K562 (cell line): Measurements from ENCODE around the gene DYNC1H1. TPM values are rescaled to one million over a fixed set of nuclear protein-coding genes. Genes with fewer than 3 reads are reported as not detected.

Experiments used
- BRD9 ChIP-seq: fragments of 450-650 bp; IDR thresholded peaks from 2 replicates; pipeline ENCODE4 v1.6.1; 2018; ENCODE audit warnings: low read depth; ENCODE audit not compliant: partially characterized antibody
- C11orf30 ChIP-seq: fragments of 450-650 bp; IDR thresholded peaks from 2 replicates; pipeline ENCODE4 v1.6.1; 2016; ENCODE audit warnings: low read depth, mild to moderate bottlenecking
- CCAR2 ChIP-seq: fragments of 200-400 bp; formaldehyde crosslinking; IDR thresholded peaks from 2 replicates; pipeline ENCODE4 v1.6.1; 2017; ENCODE audit warnings: mild to moderate bottlenecking, low read depth, low read length
- ETV5 ChIP-seq: sonication (generic); formaldehyde crosslinking; IDR thresholded peaks from 2 replicates; pipeline ENCODE4 v1.4.0; 2020; ENCODE audit warnings: low read depth, mild to moderate bottlenecking, missing genetic modification reagents
- L3MBTL2 ChIP-seq: fragments of 450-650 bp; IDR thresholded peaks from 2 replicates; pipeline ENCODE4 v1.6.1; 2016; ENCODE audit warnings: mild to moderate bottlenecking, moderate library complexity
- LCOR ChIP-seq: sonication (generic); formaldehyde crosslinking; IDR thresholded peaks from 2 replicates; pipeline ENCODE4 v1.8.0; 2022; ENCODE audit warnings: mild to moderate bottlenecking, missing genetic modification reagents
- MTF1 ChIP-seq: fragments of 250-450 bp; sonication (Bioruptor Pico); IDR thresholded peaks from 2 replicates; pipeline ENCODE4 v1.9.0; 2021; ENCODE audit warnings: moderate library complexity, mild to moderate bottlenecking, inconsistent platforms, borderline replicate concordance
- NFATC3 ChIP-seq: fragments of 450-650 bp; IDR thresholded peaks from 2 replicates; pipeline ENCODE4 v1.6.1; 2017; ENCODE audit warnings: mild to moderate bottlenecking
- PHF20 ChIP-seq: fragments of 450-650 bp; IDR thresholded peaks from 2 replicates; pipeline ENCODE4 v1.6.1; 2018; ENCODE audit not compliant: partially characterized antibody
- PPARD ChIP-seq: fragments of 250-450 bp; sonication (Bioruptor Pico); IDR thresholded peaks from 2 replicates; pipeline ENCODE4 v1.8.0; 2022; ENCODE audit warnings: inconsistent platforms, mild to moderate bottlenecking, moderate library complexity
- SMARCE1 ChIP-seq: fragments of 450-650 bp; IDR thresholded peaks from 2 replicates; pipeline ENCODE4 v1.7.1; 2016; ENCODE audit warnings: mild to moderate bottlenecking
- TGIF2 ChIP-seq: sonication (generic); formaldehyde crosslinking; IDR thresholded peaks from 2 replicates; pipeline ENCODE4 v1.8.1; 2022; ENCODE audit warnings: mild to moderate bottlenecking, missing genetic modification reagents, moderate library complexity
- ZBTB1 ChIP-seq: sonication (generic); formaldehyde crosslinking; IDR thresholded peaks from 2 replicates; pipeline ENCODE4 v1.8.1; 2023; ENCODE audit warnings: missing genetic modification reagents, low read depth, mild to moderate bottlenecking, borderline replicate concordance
- ZFX ChIP-seq: sonication (generic); formaldehyde crosslinking; IDR thresholded peaks from 2 replicates; pipeline ENCODE4 v1.8.0; 2022; ENCODE audit warnings: mild to moderate bottlenecking, missing genetic modification reagents, moderate library complexity
- ZKSCAN3 ChIP-seq: fragments of 250-450 bp; sonication (Bioruptor Pico); IDR thresholded peaks from 2 replicates; pipeline ENCODE4 v1.4.0; 2020
- ZNF24 ChIP-seq: fragments of 450-650 bp; IDR thresholded peaks from 2 replicates; pipeline ENCODE4 v1.6.1; 2016
- ZNF253 ChIP-seq: fragments of 250-450 bp; sonication (Bioruptor Pico); conservative IDR thresholded peaks from 2 replicates; pipeline ENCODE4 v1.6.1; 2021; ENCODE audit warnings: mild to moderate bottlenecking
- ZNF830 ChIP-seq: fragments of 250-450 bp; sonication (Bioruptor Pico); IDR thresholded peaks from 2 replicates; pipeline ENCODE4 v1.5.0; 2021; ENCODE audit warnings: mild to moderate bottlenecking
- polyA plus RNA-seq, 8 experiments: library from polyadenylated mRNA; depleted of rRNA in 4 of 8; stranded (reverse) in 5 of 8; unstranded in 3 of 8; fragments of >200 nt; fragmentation: Nextera tagmentation in 2 of 8; fragmentation: Illumina TruSeq in 1 of 8; extraction: Ambion mirVana in 2 of 8; extraction: Trizol in 1 of 8; gene quantifications; 2 replicates each; pipeline versions ENCODE4 v1.2.1 to v1.2.3, GENCODE V29; 2011 to 2014; ENCODE audit warnings: inconsistent platforms in 1 of 8, missing spikeins in 1 of 8
- total RNA-seq, 7 experiments: library from RNA; depleted of rRNA in 6 of 7; stranded (reverse); fragments of >200 nt in 6 of 7; fragmentation: Illumina TruSeq in 2 of 7; extraction: Trizol in 2 of 7; gene quantifications; 2 replicates each; pipeline versions ENCODE4 v1.2.1 to v1.2.3, GENCODE V29; 2011 to 2021; ENCODE audit warnings: low replicate concordance in 1 of 7
- TF ChIP-seq, protein P1 (sequence below): sonication (generic); formaldehyde crosslinking; IDR thresholded peaks from 2 replicates; pipeline ENCODE4 v1.8.1; 2023; ENCODE audit warnings: mild to moderate bottlenecking, missing genetic modification reagents
- TF ChIP-seq, protein P2 (sequence below): fragments of 250-450 bp; sonication (Bioruptor Pico); IDR thresholded peaks from 2 replicates; pipeline ENCODE4 v1.5.0; 2021
- TF ChIP-seq, protein P3 (sequence below): fragments of 250-450 bp; sonication (Bioruptor Pico); IDR thresholded peaks from 2 replicates; pipeline ENCODE4 v1.4.0; 2020; ENCODE audit warnings: mild to moderate bottlenecking, moderate library complexity, borderline replicate concordance
- TF ChIP-seq, protein P4 (sequence below), 2 experiments: fragments of 150-350 bp in 1 of 2; IDR thresholded peaks; 2 replicates each; pipeline ENCODE4 v1.6.1; 2012 to 2016; ENCODE audit warnings: low read depth in 2 of 2, low read length in 2 of 2, mild to moderate bottlenecking in 1 of 2, moderate library complexity in 1 of 2

The DYNC1H1 gene
- total and polyA plus RNA-seq, 9 of the 15 experiments (the other 6 are each of a cell fraction or from before 2014, with no cell fraction given): 31.9 to 335 (median 115) TPM

DNA sequence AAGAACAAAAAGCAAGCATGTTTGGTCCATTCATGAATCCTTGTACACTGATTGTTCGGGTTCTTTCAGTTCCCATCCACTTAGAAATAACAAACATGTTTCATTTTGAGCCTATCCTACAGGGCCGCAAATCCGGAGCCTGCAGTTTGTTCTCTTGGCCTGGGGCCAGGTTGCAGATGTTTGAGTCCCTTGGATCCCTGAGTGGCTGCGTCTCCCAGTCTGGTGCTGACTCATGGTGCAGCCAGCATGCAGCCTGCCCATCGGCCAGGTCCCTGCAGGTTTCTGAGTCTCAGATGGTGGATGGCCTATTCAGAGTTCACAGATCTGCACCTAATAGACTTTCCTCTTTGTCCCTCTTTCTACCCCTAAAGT lies 1.9 kb upstream of the DYNC1H1 start (continued):
- TF ChIP-seq, protein P1, sequence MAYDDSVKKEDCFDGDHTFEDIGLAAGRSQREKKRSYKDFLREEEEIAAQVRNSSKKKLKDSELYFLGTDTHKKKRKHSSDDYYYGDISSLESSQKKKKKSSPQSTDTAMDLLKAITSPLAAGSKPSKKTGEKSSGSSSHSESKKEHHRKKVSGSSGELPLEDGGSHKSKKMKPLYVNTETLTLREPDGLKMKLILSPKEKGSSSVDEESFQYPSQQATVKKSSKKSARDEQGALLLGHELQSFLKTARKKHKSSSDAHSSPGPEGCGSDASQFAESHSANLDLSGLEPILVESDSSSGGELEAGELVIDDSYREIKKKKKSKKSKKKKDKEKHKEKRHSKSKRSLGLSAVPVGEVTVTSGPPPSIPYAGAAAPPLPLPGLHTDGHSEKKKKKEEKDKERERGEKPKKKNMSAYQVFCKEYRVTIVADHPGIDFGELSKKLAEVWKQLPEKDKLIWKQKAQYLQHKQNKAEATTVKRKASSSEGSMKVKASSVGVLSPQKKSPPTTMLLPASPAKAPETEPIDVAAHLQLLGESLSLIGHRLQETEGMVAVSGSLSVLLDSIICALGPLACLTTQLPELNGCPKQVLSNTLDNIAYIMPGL (CRISPR knock-in tag): no peak
- TF ChIP-seq ZKSCAN3 (CRISPR knock-in tag): no peak
- no peak for TF ChIP-seq ETV5 (CRISPR knock-in tag)
- TF ChIP-seq, protein P2, sequence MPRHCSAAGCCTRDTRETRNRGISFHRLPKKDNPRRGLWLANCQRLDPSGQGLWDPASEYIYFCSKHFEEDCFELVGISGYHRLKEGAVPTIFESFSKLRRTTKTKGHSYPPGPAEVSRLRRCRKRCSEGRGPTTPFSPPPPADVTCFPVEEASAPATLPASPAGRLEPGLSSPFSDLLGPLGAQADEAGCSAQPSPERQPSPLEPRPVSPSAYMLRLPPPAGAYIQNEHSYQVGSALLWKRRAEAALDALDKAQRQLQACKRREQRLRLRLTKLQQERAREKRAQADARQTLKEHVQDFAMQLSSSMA (CRISPR knock-in tag): no peak
- no peak for TF ChIP-seq TGIF2 (CRISPR knock-in tag)
- 0 out of 2 replicates have a peak, but pooled peaks have one; percentile 18 for TF ChIP-seq SMARCE1
- peak; percentile 81 for TF ChIP-seq C11orf30
- no peak for TF ChIP-seq L3MBTL2
- TF ChIP-seq PPARD (CRISPR knock-in tag): no peak
- TF ChIP-seq NFATC3: no peak
- TF ChIP-seq PHF20: no peak
- no peak for TF ChIP-seq CCAR2
- TF ChIP-seq MTF1: no peak
- no peak for TF ChIP-seq ZBTB1 (CRISPR knock-in tag)
- TF ChIP-seq ZNF830: no peak
- TF ChIP-seq, protein P3, sequence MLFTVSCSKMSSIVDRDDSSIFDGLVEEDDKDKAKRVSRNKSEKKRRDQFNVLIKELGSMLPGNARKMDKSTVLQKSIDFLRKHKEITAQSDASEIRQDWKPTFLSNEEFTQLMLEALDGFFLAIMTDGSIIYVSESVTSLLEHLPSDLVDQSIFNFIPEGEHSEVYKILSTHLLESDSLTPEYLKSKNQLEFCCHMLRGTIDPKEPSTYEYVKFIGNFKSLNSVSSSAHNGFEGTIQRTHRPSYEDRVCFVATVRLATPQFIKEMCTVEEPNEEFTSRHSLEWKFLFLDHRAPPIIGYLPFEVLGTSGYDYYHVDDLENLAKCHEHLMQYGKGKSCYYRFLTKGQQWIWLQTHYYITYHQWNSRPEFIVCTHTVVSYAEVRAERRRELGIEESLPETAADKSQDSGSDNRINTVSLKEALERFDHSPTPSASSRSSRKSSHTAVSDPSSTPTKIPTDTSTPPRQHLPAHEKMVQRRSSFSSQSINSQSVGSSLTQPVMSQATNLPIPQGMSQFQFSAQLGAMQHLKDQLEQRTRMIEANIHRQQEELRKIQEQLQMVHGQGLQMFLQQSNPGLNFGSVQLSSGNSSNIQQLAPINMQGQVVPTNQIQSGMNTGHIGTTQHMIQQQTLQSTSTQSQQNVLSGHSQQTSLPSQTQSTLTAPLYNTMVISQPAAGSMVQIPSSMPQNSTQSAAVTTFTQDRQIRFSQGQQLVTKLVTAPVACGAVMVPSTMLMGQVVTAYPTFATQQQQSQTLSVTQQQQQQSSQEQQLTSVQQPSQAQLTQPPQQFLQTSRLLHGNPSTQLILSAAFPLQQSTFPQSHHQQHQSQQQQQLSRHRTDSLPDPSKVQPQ (CRISPR knock-in tag): no peak
- TF ChIP-seq BRD9: no peak
- TF ChIP-seq, protein P4, sequence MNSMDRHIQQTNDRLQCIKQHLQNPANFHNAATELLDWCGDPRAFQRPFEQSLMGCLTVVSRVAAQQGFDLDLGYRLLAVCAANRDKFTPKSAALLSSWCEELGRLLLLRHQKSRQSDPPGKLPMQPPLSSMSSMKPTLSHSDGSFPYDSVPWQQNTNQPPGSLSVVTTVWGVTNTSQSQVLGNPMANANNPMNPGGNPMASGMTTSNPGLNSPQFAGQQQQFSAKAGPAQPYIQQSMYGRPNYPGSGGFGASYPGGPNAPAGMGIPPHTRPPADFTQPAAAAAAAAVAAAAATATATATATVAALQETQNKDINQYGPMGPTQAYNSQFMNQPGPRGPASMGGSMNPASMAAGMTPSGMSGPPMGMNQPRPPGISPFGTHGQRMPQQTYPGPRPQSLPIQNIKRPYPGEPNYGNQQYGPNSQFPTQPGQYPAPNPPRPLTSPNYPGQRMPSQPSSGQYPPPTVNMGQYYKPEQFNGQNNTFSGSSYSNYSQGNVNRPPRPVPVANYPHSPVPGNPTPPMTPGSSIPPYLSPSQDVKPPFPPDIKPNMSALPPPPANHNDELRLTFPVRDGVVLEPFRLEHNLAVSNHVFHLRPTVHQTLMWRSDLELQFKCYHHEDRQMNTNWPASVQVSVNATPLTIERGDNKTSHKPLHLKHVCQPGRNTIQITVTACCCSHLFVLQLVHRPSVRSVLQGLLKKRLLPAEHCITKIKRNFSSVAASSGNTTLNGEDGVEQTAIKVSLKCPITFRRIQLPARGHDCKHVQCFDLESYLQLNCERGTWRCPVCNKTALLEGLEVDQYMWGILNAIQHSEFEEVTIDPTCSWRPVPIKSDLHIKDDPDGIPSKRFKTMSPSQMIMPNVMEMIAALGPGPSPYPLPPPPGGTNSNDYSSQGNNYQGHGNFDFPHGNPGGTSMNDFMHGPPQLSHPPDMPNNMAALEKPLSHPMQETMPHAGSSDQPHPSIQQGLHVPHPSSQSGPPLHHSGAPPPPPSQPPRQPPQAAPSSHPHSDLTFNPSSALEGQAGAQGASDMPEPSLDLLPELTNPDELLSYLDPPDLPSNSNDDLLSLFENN (IDR thresholded peaks at IDR 0.05; ENCODE audit: low read depth in 2 of 2, low read length in 2 of 2): no peak
- TF ChIP-seq ZNF24: no peak
- TF ChIP-seq LCOR (CRISPR knock-in tag): no peak
- no peak for TF ChIP-seq ZNF253 (CRISPR knock-in tag)
- TF ChIP-seq ZFX (CRISPR knock-in tag): no peak
